DOHH2 (cell line): ENCODE measurements around the gene RND2.
"Not testable (repeated sequence)": the region's sequence is repeated elsewhere in the genome, so short reads cannot be mapped to it uniquely, and the experiment has no call there.

ENCODE experiments used
- H3F3A ChIP-seq: fragments of 200-600 bp; sonication (generic), shearing (Covaris generic); 2 replicates; pipeline ENCODE4 v1.6.0; 2016; ENCODE audit warnings: antibody characterized with exemption, mild to moderate bottlenecking; ENCODE audit not compliant: control insufficient read depth, insufficient read depth
- H3K27ac ChIP-seq: fragments of 200-600 bp; sonication (generic); 2 replicates; pipeline ENCODE4 v1.5.1; 2014; ENCODE audit warnings: low read depth, mild to moderate bottlenecking, low read length, moderate library complexity
- H3K27me3 ChIP-seq: fragments of 200-600 bp; sonication (generic); 2 replicates; pipeline ENCODE4 v1.6.1; 2014; ENCODE audit warnings: mild to moderate bottlenecking, low read length, mixed read lengths; ENCODE audit not compliant: control insufficient read depth
- H3K36me3 ChIP-seq: fragments of 200-600 bp; sonication (generic); 2 replicates; pipeline ENCODE4 v1.6.1; 2014; ENCODE audit warnings: mild to moderate bottlenecking, low read length, moderate library complexity, mixed read lengths; ENCODE audit not compliant: control insufficient read depth
- H3K4me1 ChIP-seq: fragments of 200-600 bp; sonication (generic); 2 replicates; pipeline ENCODE4 v1.6.1; 2014; ENCODE audit warnings: mild to moderate bottlenecking, low read length, mixed read lengths; ENCODE audit not compliant: control insufficient read depth
- H3K4me2 ChIP-seq: fragments of 200-600 bp; sonication (generic); 2 replicates; pipeline ENCODE4 v1.6.0; 2014; ENCODE audit warnings: mild to moderate bottlenecking, low read length, moderate library complexity
- H3K4me3 ChIP-seq: fragments of 200-600 bp; sonication (generic); 2 replicates; pipeline ENCODE4 v1.5.1; 2014; ENCODE audit warnings: mild to moderate bottlenecking, low read length, mixed read lengths
- H3K79me2 ChIP-seq: fragments of 200-600 bp; sonication (generic); 2 replicates; pipeline ENCODE4 v1.6.1; 2014; ENCODE audit warnings: mild to moderate bottlenecking, low read length, mixed read lengths; ENCODE audit not compliant: control insufficient read depth
- H3K9me2 ChIP-seq: fragments of 200-600 bp; sonication (generic); replicated peaks from 2 replicates; pipeline ENCODE4 v1.6.1; 2014; ENCODE audit warnings: mild to moderate bottlenecking, low read length, mixed read lengths; ENCODE audit not compliant: control insufficient read depth
- H3K9me3 ChIP-seq: fragments of 200-600 bp; sonication (generic); 2 replicates; pipeline ENCODE4 v1.6.1; 2014; ENCODE audit warnings: antibody characterized with exemption, low read length, mixed read lengths; ENCODE audit not compliant: control insufficient read depth, insufficient read depth
- H4K20me1 ChIP-seq: fragments of 200-600 bp; sonication (generic); 2 replicates; pipeline ENCODE4 v1.6.0; 2014; ENCODE audit warnings: low read depth, mild to moderate bottlenecking, antibody characterized with exemption, low read length, moderate library complexity; ENCODE audit not compliant: control insufficient read depth, insufficient read depth
- CTCF ChIP-seq: fragments of 200-600 bp; sonication (generic); IDR thresholded peaks from one replicate; pipeline ENCODE4 v1.5.1; 2014; ENCODE audit warnings: antibody characterized with exemption, mild to moderate bottlenecking, low read depth, low read length; ENCODE audit not compliant: poor library complexity, severe bottlenecking
- EZH2phosphoT487 ChIP-seq: fragments of 200-600 bp; sonication (generic); IDR thresholded peaks from 2 replicates; pipeline ENCODE4 v1.6.1; 2017; ENCODE audit warnings: borderline replicate concordance, mild to moderate bottlenecking, antibody characterized with exemption, low read length, moderate library complexity, mixed read lengths

Gene RND2

GRCh38 chr17:42997390-42997983 is 27.5 kb upstream of the RND2 start:
- Histone ChIP-seq H3F3A (peaks cover 37% of the 10 kb centered on the region), H3K36me3 (peaks cover 56% of the 10 kb centered on the region), H3K9me2 (no peaks in the 10 kb centered on the region), H3K4me2 (peak overlapping the region; percentile 77), H3K79me2 (peaks cover 26% of the 10 kb centered on the region), H3K27ac (0 out of 2 replicates have a peak overlapping the region, but pooled peaks have one; percentile 14), H3K4me1 (peaks cover 23% of the 10 kb centered on the region), H3K27me3 (no peaks in the 10 kb centered on the region), H3K4me3 (peak overlapping the region; percentile 66), H4K20me1 (peaks cover 14% of the 10 kb centered on the region), H3K9me3 (no peaks in the 10 kb centered on the region)
- TF ChIP-seq EZH2phosphoT487, result no peak
- no peak for TF ChIP-seq CTCF

GRCh38 chr17:42997984-42998938 is 26.8 kb upstream of the RND2 start, which contains the start of gene RPL27:
Gene RPL27, plus strand, starts transcription at chr17:42998419. Its CDS starts 332 bp downstream, at chr17:42998751.
- peak within 1 kb of the TSS; percentile 83 for H3K4me3 ChIP-seq
- peak within 1 kb of the TSS; percentile 65 for H3K27ac ChIP-seq
- H3K36me3 ChIP-seq, result peaks cover 56% of the 10 kb centered on the region
- H3K27me3 ChIP-seq, result no peaks in the 10 kb centered on the region
- peaks cover 23% of the 10 kb centered on the region for H3K4me1 ChIP-seq
- peaks cover 44% of the 10 kb centered on the region for H3F3A ChIP-seq
- H3K9me2 ChIP-seq, result no peaks in the 10 kb centered on the region
- H4K20me1 ChIP-seq, result peaks cover 14% of the 10 kb centered on the region
- H3K79me2 ChIP-seq, result peaks cover 26% of the 10 kb centered on the region
- H3K9me3 ChIP-seq, result no peaks in the 10 kb centered on the region
- H3K4me2 ChIP-seq, result peak within 1 kb of the TSS; percentile 95
- TF ChIP-seq CTCF (peak; percentile 96), EZH2phosphoT487 (no peak)

GRCh38 chr17:42999003-42999525 is 26.0 kb upstream of the RND2 start:
- Histone ChIP-seq H3K79me2 (peaks cover 26% of the 10 kb centered on the region), H4K20me1 (peaks cover 14% of the 10 kb centered on the region), H3K4me3 (peak overlapping the region; percentile 83), H3K36me3 (peaks cover 58% of the 10 kb centered on the region), H3F3A (peaks cover 50% of the 10 kb centered on the region), H3K9me2 (no peaks in the 10 kb centered on the region), H3K4me2 (peak overlapping the region; percentile 95), H3K27me3 (no peaks in the 10 kb centered on the region), H3K4me1 (peaks cover 23% of the 10 kb centered on the region), H3K9me3 (no peaks in the 10 kb centered on the region), H3K27ac (peak overlapping the region; percentile 65)
- no peak for TF ChIP-seq EZH2phosphoT487
- no peak for TF ChIP-seq CTCF

- not testable (repeated sequence) for H3K9me2 ChIP-seq, H3K27me3 ChIP-seq, H3K9me3 ChIP-seq, H3K27ac ChIP-seq, H3K4me3 ChIP-seq
- Histone ChIP-seq H3F3A (peaks cover 56% of the 10 kb centered on the region), H3K4me2 (peak overlapping the region; percentile 2; the same call in 1 of the 2 replicates), H4K20me1 (peaks cover 14% of the 10 kb centered on the region), H3K4me1 (peaks cover 23% of the 10 kb centered on the region), H3K79me2 (peaks cover 26% of the 10 kb centered on the region), H3K36me3 (peaks cover 60% of the 10 kb centered on the region)
These were observed 24.1 kb upstream of the RND2 start for GRCh38 chr17:43000894-43001293.
